GM10266 (cell line): ENCODE results near the gene TAF13.

Source experiments
- DNase-seq: peaks from one replicate; pipeline ENCODE4 v3.0.0; 2012; ENCODE audit errors: extremely low spot score
- TF ChIP-seq, protein P1 (sequence below): IDR thresholded peaks from 2 replicates; pipeline ENCODE4 v1.5.1; 2012; ENCODE audit warnings: mild to moderate bottlenecking, low read depth; ENCODE audit not compliant: control insufficient read depth, insufficient read depth; ENCODE audit errors: missing control alignments

Gene TAF13

DNA sequence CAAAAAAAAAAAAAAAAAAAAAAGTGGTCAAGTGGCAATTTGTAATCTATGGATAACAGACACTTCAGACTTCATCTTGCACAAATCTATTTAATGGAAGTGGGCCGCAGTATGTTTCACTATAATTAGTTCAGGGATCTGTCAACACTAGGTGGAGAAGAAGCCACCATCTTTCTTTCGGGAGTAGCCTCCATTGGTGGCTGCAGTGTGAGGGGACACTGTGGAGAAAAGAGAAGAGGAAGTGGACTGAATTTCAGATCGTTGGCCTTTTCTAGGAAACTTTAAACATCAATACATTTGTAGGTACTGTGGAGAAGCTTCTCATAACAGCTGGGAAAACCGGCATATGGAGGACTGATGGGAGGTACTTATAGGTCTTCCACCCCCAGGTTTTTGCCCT is 30.1 kb upstream of the TAF13 start:
- no peak for DNase-seq
- TF ChIP-seq, protein P1, sequence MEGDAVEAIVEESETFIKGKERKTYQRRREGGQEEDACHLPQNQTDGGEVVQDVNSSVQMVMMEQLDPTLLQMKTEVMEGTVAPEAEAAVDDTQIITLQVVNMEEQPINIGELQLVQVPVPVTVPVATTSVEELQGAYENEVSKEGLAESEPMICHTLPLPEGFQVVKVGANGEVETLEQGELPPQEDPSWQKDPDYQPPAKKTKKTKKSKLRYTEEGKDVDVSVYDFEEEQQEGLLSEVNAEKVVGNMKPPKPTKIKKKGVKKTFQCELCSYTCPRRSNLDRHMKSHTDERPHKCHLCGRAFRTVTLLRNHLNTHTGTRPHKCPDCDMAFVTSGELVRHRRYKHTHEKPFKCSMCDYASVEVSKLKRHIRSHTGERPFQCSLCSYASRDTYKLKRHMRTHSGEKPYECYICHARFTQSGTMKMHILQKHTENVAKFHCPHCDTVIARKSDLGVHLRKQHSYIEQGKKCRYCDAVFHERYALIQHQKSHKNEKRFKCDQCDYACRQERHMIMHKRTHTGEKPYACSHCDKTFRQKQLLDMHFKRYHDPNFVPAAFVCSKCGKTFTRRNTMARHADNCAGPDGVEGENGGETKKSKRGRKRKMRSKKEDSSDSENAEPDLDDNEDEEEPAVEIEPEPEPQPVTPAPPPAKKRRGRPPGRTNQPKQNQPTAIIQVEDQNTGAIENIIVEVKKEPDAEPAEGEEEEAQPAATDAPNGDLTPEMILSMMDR = no peak

DNA sequence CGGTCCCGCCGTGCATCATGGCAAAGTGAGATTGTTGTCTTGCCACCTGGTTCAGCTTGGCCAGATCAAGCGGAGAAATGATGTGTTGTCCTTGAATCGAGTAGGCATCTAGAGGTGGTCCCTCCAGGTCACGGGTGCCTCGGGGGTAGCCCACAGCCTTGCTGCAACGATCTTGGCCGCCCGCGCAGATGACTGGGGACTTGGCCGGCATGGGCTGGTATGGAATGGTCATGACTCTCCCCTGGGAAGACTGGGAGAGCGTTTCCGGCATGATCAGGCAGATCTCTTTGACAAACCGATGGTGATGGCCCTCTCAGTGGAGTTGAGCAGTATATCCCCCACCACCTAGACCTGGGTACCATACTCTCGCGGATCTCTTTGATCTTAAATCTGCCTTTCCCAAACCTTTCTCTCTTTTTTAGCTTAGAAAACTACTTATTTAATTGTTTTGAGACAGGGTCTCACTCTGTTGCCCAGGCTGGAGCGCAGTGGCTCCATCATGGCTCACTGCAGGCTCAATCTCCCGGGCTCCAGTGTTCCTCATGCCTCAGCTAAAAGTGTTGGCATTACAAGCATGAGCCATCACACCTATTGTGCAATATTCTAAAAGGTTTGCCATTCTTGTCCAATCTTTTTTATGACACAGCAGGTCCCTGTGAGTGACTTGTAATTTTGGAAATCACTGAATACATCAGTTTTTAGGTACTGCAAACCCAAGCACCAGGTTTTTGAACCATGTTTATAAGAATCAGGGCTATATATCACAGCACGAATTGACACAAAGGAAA is 28.8 kb upstream of the TAF13 start:
- DNase-seq = no peak
- TF ChIP-seq, protein P1 = no peak

DNA sequence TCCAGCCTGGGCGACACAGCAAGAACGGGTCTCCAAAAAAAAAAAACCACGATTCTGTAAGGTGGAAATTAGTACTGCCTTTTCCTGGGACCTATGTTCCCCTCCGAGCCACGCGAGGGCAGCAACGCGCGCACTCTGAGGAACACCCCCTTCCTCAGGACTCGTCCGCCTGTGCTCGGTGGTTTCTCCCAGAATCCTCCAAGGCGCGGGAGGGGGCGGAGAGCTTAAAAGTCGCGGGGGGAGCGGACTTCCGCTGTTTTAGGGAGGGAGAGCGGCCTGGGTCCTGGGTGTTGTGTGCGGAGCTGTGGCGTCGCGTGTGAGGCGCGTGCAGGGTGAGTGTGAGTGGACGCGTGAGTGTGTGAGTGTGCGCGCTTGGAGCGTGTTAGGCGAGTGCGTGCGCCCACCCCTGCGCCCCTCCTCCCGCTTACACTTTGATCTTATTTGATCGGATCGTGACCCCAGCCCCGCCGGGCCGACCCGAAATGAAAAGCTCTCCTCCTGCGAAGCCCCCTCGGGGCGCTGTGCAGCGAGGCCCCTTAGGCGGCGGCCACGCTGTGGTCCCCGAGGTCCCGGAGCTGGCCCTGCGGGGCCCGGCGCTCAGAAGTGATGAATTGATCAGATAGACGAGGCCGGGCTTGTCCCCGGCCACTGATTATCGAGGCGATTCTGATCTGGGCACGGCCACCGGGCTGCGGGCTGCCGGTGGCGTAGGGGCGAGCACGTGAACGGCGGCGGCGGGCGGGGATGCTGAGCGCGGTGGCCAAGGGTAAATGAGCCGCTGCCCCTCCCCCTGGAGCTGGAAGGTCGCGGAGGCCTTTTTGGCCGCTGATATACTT is 24.4 kb upstream of the TAF13 start:
- TF ChIP-seq, protein P1 = peak; percentile 93
- DNase-seq = peak; percentile 93

DNA sequence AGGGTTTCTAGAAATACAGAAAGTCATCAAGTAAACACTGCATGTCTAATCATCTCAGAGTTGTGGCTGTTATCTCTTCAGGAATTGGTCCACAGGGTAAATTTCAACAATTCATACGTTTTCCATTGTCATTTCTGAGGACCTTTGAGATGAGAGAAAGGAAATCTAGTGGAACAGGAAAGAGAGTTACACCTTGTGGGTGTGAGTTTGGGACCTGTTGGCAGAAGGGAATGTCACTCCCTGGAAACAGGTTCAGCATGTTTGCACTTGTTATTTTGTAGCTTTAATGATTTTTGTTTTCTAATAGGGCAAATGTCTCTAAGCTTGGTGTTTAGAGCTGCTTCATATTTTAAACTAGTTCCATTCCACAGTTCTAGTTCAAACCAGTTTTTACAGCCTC is 20.3 kb upstream of the TAF13 start:
- DNase-seq = no peak
- TF ChIP-seq, protein P1 = no peak

DNA sequence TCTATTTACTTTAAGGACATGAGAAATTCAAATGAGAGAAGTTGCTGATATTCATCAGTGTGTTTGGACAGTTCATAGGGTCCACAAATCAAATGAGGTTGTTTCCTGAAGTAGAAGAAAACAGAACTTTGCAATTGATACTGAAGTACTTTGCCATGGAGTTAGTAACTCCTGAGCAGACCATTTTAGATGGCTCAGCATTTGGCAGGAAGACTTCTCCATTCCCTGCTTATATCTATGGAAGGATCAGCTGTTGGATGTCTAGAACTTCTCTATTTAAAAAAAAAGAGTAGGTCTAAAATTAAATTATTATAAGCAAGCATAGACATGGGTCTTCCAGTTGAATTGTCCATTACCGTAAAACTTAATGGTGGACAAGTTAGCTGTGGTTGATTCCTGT is 19.8 kb upstream of the TAF13 start:
- no peak for DNase-seq
- TF ChIP-seq, protein P1 = no peak

DNA sequence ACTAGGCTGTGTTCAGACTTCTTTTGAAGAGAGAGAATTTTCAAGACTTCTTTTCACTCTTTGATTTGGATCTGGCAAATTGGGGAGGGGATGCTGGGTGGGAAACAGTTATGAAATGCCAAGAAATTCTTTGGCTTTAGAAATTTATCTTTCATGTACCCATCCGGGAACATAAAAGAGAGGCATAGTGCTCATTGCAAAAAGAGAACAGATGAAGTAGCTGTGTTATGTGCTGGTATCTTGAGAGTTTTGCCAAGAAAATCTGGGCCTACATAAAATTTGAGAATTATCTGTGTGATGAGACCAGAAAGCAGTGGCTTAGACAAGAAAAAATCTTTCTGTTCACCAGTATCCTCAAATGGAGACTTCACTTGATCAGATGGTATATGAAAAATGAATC is 19.1 kb upstream of the TAF13 start:
- DNase-seq = no peak
- TF ChIP-seq, protein P1 = no peak

DNA sequence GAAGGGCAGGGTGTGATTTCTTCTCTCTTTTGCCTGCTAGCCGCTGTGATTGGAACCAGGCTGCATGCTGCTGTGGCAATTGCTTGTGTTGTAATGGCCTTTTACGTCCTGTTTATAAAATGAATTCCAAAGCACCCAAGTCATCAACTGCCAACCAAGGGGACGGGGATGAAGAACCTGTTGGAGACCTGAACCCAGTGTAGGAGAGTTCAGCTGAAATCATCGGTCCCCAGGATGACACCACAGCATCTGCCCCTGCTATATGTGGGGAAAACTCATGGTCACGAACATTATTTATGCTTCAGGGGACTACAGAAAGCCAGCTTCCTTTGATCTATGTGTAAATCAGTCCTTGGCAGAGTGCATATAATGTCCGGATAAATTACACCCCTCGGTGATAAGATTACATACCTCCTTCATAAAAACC is 18.6 kb upstream of the TAF13 start:
- DNase-seq = no peak
- TF ChIP-seq, protein P1 = no peak
